ENCODE measurements around the gene NKAIN2.

- TF ChIP-seq EZH2phosphoT487 (IDR thresholded peaks at IDR 0.05; ENCODE audit: borderline replicate concordance) (no peak), CTCF (IDR thresholded peaks at IDR 0.05 in 2 of 3, conservative IDR thresholded peaks at IDR 0.05 in 1 of 3; ENCODE audit: borderline replicate concordance in 1 of 3, insufficient read depth in 1 of 3, low read depth in 2 of 3, low read length in 2 of 3) (no peak), POLR2A (IDR thresholded peaks at IDR 0.05; ENCODE audit: borderline replicate concordance, extremely low read depth, insufficient read depth, insufficient read length) (no peak), MAX (IDR thresholded peaks at IDR 0.05) (no peak)
Measured at GRCh38 chr6:124119596-124119995, 315.9 kb downstream of the NKAIN2 start.
